Thyroid gland (tissue), 4 donors: ENCODE measurements around the gene CALR. TPM values are rescaled to one million over a fixed set of nuclear protein-coding genes. Genes with fewer than 3 reads are reported as not detected.
"Not testable (repeated sequence)": the region's sequence is repeated elsewhere in the genome, so short reads cannot be mapped to it uniquely, and the experiment has no call there.

Experiments used
- DNase-seq, 2 donors: peaks; one replicate each; pipeline ENCODE4 v3.0.0-alpha.2; 2019
- H3K27ac ChIP-seq, 3 donors: fragments of 200-600 bp; sonication (generic); 1 replicate in 2 of 3; 2 replicates in 1 of 3; pipeline ENCODE4 v1.5.1; 2016 to 2019; ENCODE audit warnings: mild to moderate bottlenecking in 1 of 3, moderate library complexity in 1 of 3
- H3K27me3 ChIP-seq: fragments of 200-600 bp; sonication (generic); one replicate; pipeline ENCODE4 v1.5.1; 2019
- H3K36me3 ChIP-seq, 2 donors: fragments of 200-600 bp; sonication (generic); one replicate each; pipeline ENCODE4 v1.5.1; 2016 to 2019
- H3K4me1 ChIP-seq, 2 donors: fragments of 200-600 bp; sonication (generic); one replicate each; pipeline ENCODE4 v1.5.1; 2017 to 2019
- H3K4me3 ChIP-seq, 3 donors: fragments of 200-600 bp; sonication (generic); replicated peaks in 1 of 3; 1 replicate in 2 of 3; 2 replicates in 1 of 3; pipeline ENCODE4 v1.5.1; 2016; ENCODE audit warnings: mild to moderate bottlenecking in 1 of 3
- H3K9me3 ChIP-seq: fragments of 200-600 bp; sonication (generic); one replicate; pipeline ENCODE4 v1.5.1; 2017
- CTCF ChIP-seq, 6 experiments: fragments of 200-600 bp in 3 of 6; fragments of 450-650 bp in 3 of 6; sonication (generic) in 3 of 6; IDR thresholded peaks; one replicate each; pipeline ENCODE4 v1.5.1; 2016 to 2019; ENCODE audit warnings: antibody characterized with exemption in 6 of 6, mild to moderate bottlenecking in 2 of 6, inconsistent platforms in 1 of 6, moderate library complexity in 1 of 6
- POLR2A ChIP-seq, 2 donors: fragments of 450-650 bp; IDR thresholded peaks; one replicate each; pipeline ENCODE4 v1.6.1; 2017; ENCODE audit warnings: antibody characterized with exemption in 2 of 2, mild to moderate bottlenecking in 2 of 2, moderate library complexity in 1 of 2
- WGBS, 2 donors: methylation state at CpG; one replicate each; pipeline ENCODE4 v1.1.5; 2017; 5-methylcytosine and 5-hydroxymethylcytosine counted together
- intact Hi-C: fragments of 100-400 bp; cut with DNase I; formaldehyde crosslinking; loops from one replicate; pipeline ENCODE4 v1.15.1; 2023
- total RNA-seq, 4 donors: library from RNA; depleted of rRNA; stranded (reverse); fragments of >200 nt; gene quantifications; one replicate each; pipeline ENCODE4 v1.2.3, GENCODE V29; 2016

Gene CALR
- total RNA-seq, 4 donors from 2014 or later: 1,892 to 4,270 (median 2,942) TPM

- Histone ChIP-seq H3K9me3 (no peaks in the 10 kb centered on the region), H3K27me3 (no peaks in the 10 kb centered on the region), H3K27ac (peak overlapping the region in 1 of 3 donors; percentile 18), H3K4me3 (no peak overlapping the region), H3K4me1 (peaks cover 7 to 8% of the 10 kb centered on the region in 2 donors), H3K36me3 (no peaks in the 10 kb centered on the region)
- TF ChIP-seq POLR2A (IDR thresholded peaks at IDR 0.05) (no peak), CTCF (IDR thresholded peaks at IDR 0.05) (no peak)
- 92% methylated on average over 7 of the region's 7 CpGs for WGBS, 2 donors
- intact Hi-C loops: loop anchor here (10.0 kb wide), 2 partner anchors 265 to 295 kb away; no protein-coding TSS in a partner anchor
- DNase-seq: no peak
Measured at GRCh38 chr19:12970070-12970820, 31.8 kb downstream of the CALR start.

GRCh38 chr19:12973236-12973635 lies 34.8 kb downstream of the CALR start:
- no peaks in the 10 kb centered on the region for H3K36me3 ChIP-seq
- 90 to 93% methylated on average over 16 of the region's 16 CpGs for WGBS, 2 donors
- intact Hi-C loops: loop anchor here (10.0 kb wide), 2 partner anchors 262 to 292 kb away; no protein-coding TSS in a partner anchor

GRCh38 chr19:12974301-12975220 lies 36.2 kb downstream of the CALR start:
- no peaks in the 10 kb centered on the region for H3K27me3 ChIP-seq
- TF ChIP-seq POLR2A (IDR thresholded peaks at IDR 0.05) (no peak), CTCF (IDR thresholded peaks at IDR 0.05) (no peak)
- 66 to 75% methylated on average over 12 to 19 of the region's 19 CpGs for WGBS, 2 donors
- H3K4me3 ChIP-seq: no peak overlapping the region
- H3K4me1 ChIP-seq: peaks cover 3 to 4% of the 10 kb centered on the region in 2 donors
- intact Hi-C loops: loop anchor here (10.0 kb wide), 2 partner anchors 260 to 290 kb away; no protein-coding TSS in a partner anchor
- no peaks in the 10 kb centered on the region for H3K36me3 ChIP-seq
- no peaks in the 10 kb centered on the region for H3K9me3 ChIP-seq
- DNase-seq: peak in 1 of 2 donors; percentile 36
- peak overlapping the region in 1 of 3 donors; percentile 43 for H3K27ac ChIP-seq

More at GRCh38 chr19:12973236-12973635, 34.8 kb downstream of the CALR start:
- Histone ChIP-seq H3K27me3 (no peaks in the 10 kb centered on the region), H3K9me3 (no peaks in the 10 kb centered on the region), H3K4me1 (peaks cover 6 to 7% of the 10 kb centered on the region in 2 donors), H3K4me3 (no peak overlapping the region), H3K27ac (no peak overlapping the region)
- no peak for DNase-seq
- no peak for TF ChIP-seq CTCF (IDR thresholded peaks at IDR 0.05)
- TF ChIP-seq POLR2A (IDR thresholded peaks at IDR 0.05): no peak

GRCh38 chr19:12975221-12975741 lies 36.9 kb downstream of the CALR start:
- Histone ChIP-seq H3K4me1 (no peaks in the 10 kb centered on the region), H3K27ac (peak overlapping the region in 1 of 3 donors; percentile 43), H3K27me3 (no peaks in the 10 kb centered on the region), H3K9me3 (no peaks in the 10 kb centered on the region), H3K4me3 (no peak overlapping the region), H3K36me3 (no peaks in the 10 kb centered on the region)
- 79 to 82% methylated on average over 7 to 12 of the region's 17 CpGs for WGBS, 2 donors
- TF ChIP-seq POLR2A (IDR thresholded peaks at IDR 0.05) (no peak), CTCF (IDR thresholded peaks at IDR 0.05) (no peak)
- DNase-seq: no peak
- intact Hi-C loops: loop anchor here (10.0 kb wide), 2 partner anchors 260 to 290 kb away; no protein-coding TSS in a partner anchor

- H3K9me3 ChIP-seq, H3K36me3 ChIP-seq, DNase-seq, H3K4me1 ChIP-seq, H3K4me3 ChIP-seq, H3K27me3 ChIP-seq: not testable (repeated sequence)
- WGBS, 2 donors: 81 to 83% methylated on average over 7 of the region's 7 CpGs
- H3K27ac ChIP-seq: peak overlapping the region in 1 of 3 donors; percentile 43
- intact Hi-C loops: loop anchor here (10.0 kb wide), 2 partner anchors 259 to 289 kb away; no protein-coding TSS in a partner anchor
Measured at GRCh38 chr19:12976109-12976508, 37.7 kb downstream of the CALR start.
